ENCODE results near the gene FSTL4.

DNA sequence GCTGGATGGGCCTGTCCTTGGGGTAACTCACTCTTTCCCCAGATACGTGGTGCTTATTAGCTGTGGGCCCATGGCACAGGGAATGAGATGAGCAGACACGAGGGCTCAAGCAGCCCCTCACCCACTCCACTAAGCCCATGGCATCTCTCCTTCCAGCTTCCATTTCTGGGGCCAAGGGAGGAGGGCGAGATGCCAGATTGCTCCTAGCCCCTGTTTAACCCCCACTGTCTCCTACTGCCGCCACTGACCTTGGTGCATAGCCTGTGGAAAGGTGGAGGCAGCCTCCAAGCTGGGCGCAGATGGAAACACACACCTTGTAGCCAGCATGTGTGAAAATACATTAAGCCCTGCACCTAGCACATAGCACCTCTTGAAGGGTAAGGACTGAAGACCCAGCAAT, 167.6 kb downstream of the FSTL4 start:
- TF ChIP-seq, protein P1, sequence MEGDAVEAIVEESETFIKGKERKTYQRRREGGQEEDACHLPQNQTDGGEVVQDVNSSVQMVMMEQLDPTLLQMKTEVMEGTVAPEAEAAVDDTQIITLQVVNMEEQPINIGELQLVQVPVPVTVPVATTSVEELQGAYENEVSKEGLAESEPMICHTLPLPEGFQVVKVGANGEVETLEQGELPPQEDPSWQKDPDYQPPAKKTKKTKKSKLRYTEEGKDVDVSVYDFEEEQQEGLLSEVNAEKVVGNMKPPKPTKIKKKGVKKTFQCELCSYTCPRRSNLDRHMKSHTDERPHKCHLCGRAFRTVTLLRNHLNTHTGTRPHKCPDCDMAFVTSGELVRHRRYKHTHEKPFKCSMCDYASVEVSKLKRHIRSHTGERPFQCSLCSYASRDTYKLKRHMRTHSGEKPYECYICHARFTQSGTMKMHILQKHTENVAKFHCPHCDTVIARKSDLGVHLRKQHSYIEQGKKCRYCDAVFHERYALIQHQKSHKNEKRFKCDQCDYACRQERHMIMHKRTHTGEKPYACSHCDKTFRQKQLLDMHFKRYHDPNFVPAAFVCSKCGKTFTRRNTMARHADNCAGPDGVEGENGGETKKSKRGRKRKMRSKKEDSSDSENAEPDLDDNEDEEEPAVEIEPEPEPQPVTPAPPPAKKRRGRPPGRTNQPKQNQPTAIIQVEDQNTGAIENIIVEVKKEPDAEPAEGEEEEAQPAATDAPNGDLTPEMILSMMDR (conservative IDR thresholded peaks at IDR 0.05), result no peak
- TF ChIP-seq EZH2 (IDR thresholded peaks at IDR 0.05; ENCODE audit: low read depth), result no peak
